Thoracic aorta (tissue), 2 donors: ENCODE data around the gene VWA8. TPM values are rescaled to one million over a fixed set of nuclear protein-coding genes. Genes with fewer than 3 reads are reported as not detected.

ENCODE experiments used
- ATAC-seq: fragments of 150-250 bp; one replicate; pipeline ENCODE4 v1.8.0; 2017; ENCODE audit warnings: low read depth; ENCODE audit not compliant: insufficient number of reproducible peaks, low FRiP score
- DNase-seq: peaks from one replicate; pipeline ENCODE4 v3.0.0-alpha.2; 2020; ENCODE audit warnings: low spot score
- H3K27ac ChIP-seq, 2 donors: fragments of 200-600 bp; sonication (generic); 1 replicate in 1 of 2; 2 replicates in 1 of 2; pipeline ENCODE4 v1.5.1; 2016; ENCODE audit warnings: mild to moderate bottlenecking in 2 of 2, moderate library complexity in 2 of 2
- H3K27me3 ChIP-seq: fragments of 200-600 bp; sonication (generic); replicated peaks from 2 replicates; pipeline ENCODE4 v1.6.0; 2016; ENCODE audit warnings: mild to moderate bottlenecking; ENCODE audit not compliant: insufficient read depth
- H3K36me3 ChIP-seq: fragments of 200-600 bp; sonication (generic); one replicate; pipeline ENCODE4 v1.5.1; 2016
- H3K4me1 ChIP-seq, 2 donors: fragments of 200-600 bp; sonication (generic); 1 replicate in 1 of 2; 2 replicates in 1 of 2; pipeline versions ENCODE4 v1.5.1 to v1.6.0; 2016; ENCODE audit warnings: low read depth in 2 of 2, mild to moderate bottlenecking in 1 of 2; ENCODE audit not compliant: control insufficient read depth in 1 of 2
- H3K4me3 ChIP-seq: fragments of 200-600 bp; sonication (generic); 2 replicates; pipeline ENCODE4 v1.5.1; 2016; ENCODE audit warnings: mild to moderate bottlenecking
- H3K9me3 ChIP-seq: fragments of 200-600 bp; sonication (generic); 2 replicates; pipeline ENCODE4 v1.5.1; 2016
- CTCF ChIP-seq: fragments of 200-600 bp; sonication (generic); IDR thresholded peaks from one replicate; pipeline ENCODE4 v1.5.1; 2019; ENCODE audit warnings: antibody characterized with exemption
- total RNA-seq, 2 donors: library from RNA; depleted of rRNA; stranded (reverse); fragments of >200 nt; gene quantifications; one replicate each; pipeline versions ENCODE4 v1.1.0 to v1.2.3, GENCODE V29; 2016

Gene VWA8
- total RNA-seq, 2 donors from 2014 or later: 19.8 to 25.3 TPM

GRCh38 chr13:41595298-41595697 lies 365.6 kb downstream of the VWA8 start:
- Histone ChIP-seq H3K4me3 (no peak overlapping the region), H3K4me1 (peaks cover 0 to 26% of the 10 kb centered on the region in 2 donors), H3K27me3 (no peaks in the 10 kb centered on the region), H3K36me3 (no peaks in the 10 kb centered on the region), H3K27ac (no peak overlapping the region), H3K9me3 (no peaks in the 10 kb centered on the region)
- DNase-seq (no peak), ATAC-seq (no peak)
- no peak for TF ChIP-seq CTCF

GRCh38 chr13:41590643-41591042 lies 370.3 kb downstream of the VWA8 start:
- ATAC-seq: no peak
- no peak for TF ChIP-seq CTCF
- no peaks in the 10 kb centered on the region for H3K9me3 ChIP-seq
- no peak overlapping the region for H3K4me3 ChIP-seq
- H3K36me3 ChIP-seq: no peaks in the 10 kb centered on the region
- peaks cover 0 to 4% of the 10 kb centered on the region in 2 donors for H3K4me1 ChIP-seq
- no peaks in the 10 kb centered on the region for H3K27me3 ChIP-seq
- no peak for DNase-seq
- no peak overlapping the region for H3K27ac ChIP-seq

- Histone ChIP-seq H3K4me1 (no peaks in the 10 kb centered on the region), H3K36me3 (no peaks in the 10 kb centered on the region), H3K4me3 (no peak overlapping the region), H3K9me3 (no peaks in the 10 kb centered on the region), H3K27ac (no peak overlapping the region), H3K27me3 (no peaks in the 10 kb centered on the region)
- TF ChIP-seq CTCF: no peak
- no peak for ATAC-seq
- no peak for DNase-seq
Observed at GRCh38 chr13:41590122-41590521, 370.8 kb downstream of the VWA8 start.

- H3K36me3 ChIP-seq: no peaks in the 10 kb centered on the region
- H3K4me3 ChIP-seq: no peak overlapping the region
- H3K4me1 ChIP-seq: no peaks in the 10 kb centered on the region
- H3K27me3 ChIP-seq: no peaks in the 10 kb centered on the region
- ATAC-seq (no peak), DNase-seq (no peak)
- no peak overlapping the region for H3K27ac ChIP-seq
- no peak for TF ChIP-seq CTCF
- H3K9me3 ChIP-seq: no peaks in the 10 kb centered on the region
Observed at GRCh38 chr13:41589434-41589833, 371.5 kb downstream of the VWA8 start.

GRCh38 chr13:41588899-41589298 lies 372.0 kb downstream of the VWA8 start:
- Histone ChIP-seq H3K4me3 (no peak overlapping the region), H3K4me1 (no peaks in the 10 kb centered on the region), H3K27ac (no peak overlapping the region), H3K36me3 (no peaks in the 10 kb centered on the region), H3K9me3 (no peaks in the 10 kb centered on the region), H3K27me3 (no peaks in the 10 kb centered on the region)
- no peak for TF ChIP-seq CTCF
- ATAC-seq: no peak
- no peak for DNase-seq
